Measurements from ENCODE around the gene SYTL2. TPM values are rescaled to one million over a fixed set of nuclear protein-coding genes. Genes with fewer than 3 reads are reported as not detected.

SYTL2 gene
- total and polyA plus RNA-seq, 4 donors: 24.0 to 34.7 (median 26.5) TPM

GRCh38 chr11:85709941-85710702, 100.8 kb downstream of the SYTL2 start:
- no peak overlapping the region for H3K4me3 ChIP-seq (ENCODE audit: low read depth, low read length)
- DNase-seq (ENCODE audit: low read depth in 4 of 6, low spot score in 6 of 6): peak in 1 of 6 donors; percentile 25
- no peaks in the 10 kb centered on the region for H3K36me3 ChIP-seq (ENCODE audit: control insufficient read depth, insufficient read depth, low read length)
- no peaks in the 10 kb centered on the region for H3K4me1 ChIP-seq (ENCODE audit: control insufficient read depth, insufficient read depth, low read length)
- WGBS (ENCODE audit: insufficient coverage): no CpG with 5 or more reads among the region's 5 CpGs
- H3K9me3 ChIP-seq (ENCODE audit: control insufficient read depth, insufficient read depth, low read length): no peaks in the 10 kb centered on the region
- H3K27me3 ChIP-seq (ENCODE audit: control insufficient read depth, insufficient read depth, low read length): no peaks in the 10 kb centered on the region
- H3K27ac ChIP-seq (ENCODE audit: low read depth, low read length): no peak overlapping the region

GRCh38 chr11:85705800-85706199, 105.1 kb downstream of the SYTL2 start:
- Histone ChIP-seq H3K9me3 (ENCODE audit: control insufficient read depth, insufficient read depth, low read length) (no peaks in the 10 kb centered on the region), H3K4me1 (ENCODE audit: control insufficient read depth, insufficient read depth, low read length) (no peaks in the 10 kb centered on the region), H3K27me3 (ENCODE audit: control insufficient read depth, insufficient read depth, low read length) (no peaks in the 10 kb centered on the region), H3K36me3 (ENCODE audit: control insufficient read depth, insufficient read depth, low read length) (no peaks in the 10 kb centered on the region), H3K27ac (ENCODE audit: low read depth, low read length) (no peak overlapping the region), H3K4me3 (ENCODE audit: low read depth, low read length) (no peak overlapping the region)
- DNase-seq (ENCODE audit: low read depth in 4 of 6, low spot score in 6 of 6): no peak

GRCh38 chr11:85704967-85705366, 106.0 kb downstream of the SYTL2 start:
- DNase-seq (ENCODE audit: low read depth in 4 of 6, low spot score in 6 of 6): no peak
- H3K4me1 ChIP-seq (ENCODE audit: control insufficient read depth, insufficient read depth, low read length): no peaks in the 10 kb centered on the region
- no peak overlapping the region for H3K27ac ChIP-seq (ENCODE audit: low read depth, low read length)
- no peaks in the 10 kb centered on the region for H3K36me3 ChIP-seq (ENCODE audit: control insufficient read depth, insufficient read depth, low read length)
- H3K9me3 ChIP-seq (ENCODE audit: control insufficient read depth, insufficient read depth, low read length): no peaks in the 10 kb centered on the region
- no peak overlapping the region for H3K4me3 ChIP-seq (ENCODE audit: low read depth, low read length)
- no CpG with 5 or more reads among the region's 3 CpGs for WGBS (ENCODE audit: insufficient coverage)
- H3K27me3 ChIP-seq (ENCODE audit: control insufficient read depth, insufficient read depth, low read length): no peaks in the 10 kb centered on the region

- Histone ChIP-seq H3K4me3 (ENCODE audit: low read depth, low read length) (no peak overlapping the region), H3K27ac (ENCODE audit: low read depth, low read length) (no peak overlapping the region), H3K27me3 (ENCODE audit: control insufficient read depth, insufficient read depth, low read length) (no peaks in the 10 kb centered on the region), H3K4me1 (ENCODE audit: control insufficient read depth, insufficient read depth, low read length) (no peaks in the 10 kb centered on the region), H3K9me3 (ENCODE audit: control insufficient read depth, insufficient read depth, low read length) (no peaks in the 10 kb centered on the region), H3K36me3 (ENCODE audit: control insufficient read depth, insufficient read depth, low read length) (no peaks in the 10 kb centered on the region)
- no peak for DNase-seq (ENCODE audit: low read depth in 4 of 6, low spot score in 6 of 6)
- no CpG with 5 or more reads among the region's 2 CpGs for WGBS (ENCODE audit: insufficient coverage)
These were observed 110.8 kb downstream of the SYTL2 start for GRCh38 chr11:85699957-85700741.

GRCh38 chr11:85698195-85698594, 112.7 kb downstream of the SYTL2 start:
- Histone ChIP-seq H3K27ac (ENCODE audit: low read depth, low read length) (no peak overlapping the region), H3K4me1 (ENCODE audit: control insufficient read depth, insufficient read depth, low read length) (no peaks in the 10 kb centered on the region), H3K27me3 (ENCODE audit: control insufficient read depth, insufficient read depth, low read length) (no peaks in the 10 kb centered on the region), H3K4me3 (ENCODE audit: low read depth, low read length) (no peak overlapping the region), H3K9me3 (ENCODE audit: control insufficient read depth, insufficient read depth, low read length) (no peaks in the 10 kb centered on the region), H3K36me3 (ENCODE audit: control insufficient read depth, insufficient read depth, low read length) (no peaks in the 10 kb centered on the region)
- DNase-seq (ENCODE audit: low read depth in 4 of 6, low spot score in 6 of 6): no peak
- WGBS (ENCODE audit: insufficient coverage): no CpG with 5 or more reads among the region's 1 CpG

- WGBS (ENCODE audit: insufficient coverage): no CpG with 5 or more reads among the region's 2 CpGs
- no peaks in the 10 kb centered on the region for H3K27me3 ChIP-seq (ENCODE audit: control insufficient read depth, insufficient read depth, low read length)
- no peak overlapping the region for H3K4me3 ChIP-seq (ENCODE audit: low read depth, low read length)
- peaks cover 2% of the 10 kb centered on the region for H3K36me3 ChIP-seq (ENCODE audit: control insufficient read depth, insufficient read depth, low read length)
- H3K9me3 ChIP-seq (ENCODE audit: control insufficient read depth, insufficient read depth, low read length): no peaks in the 10 kb centered on the region
- DNase-seq (ENCODE audit: low read depth in 4 of 6, low spot score in 6 of 6): no peak
- no peak overlapping the region for H3K27ac ChIP-seq (ENCODE audit: low read depth, low read length)
- no peaks in the 10 kb centered on the region for H3K4me1 ChIP-seq (ENCODE audit: control insufficient read depth, insufficient read depth, low read length)
These were observed 113.2 kb downstream of the SYTL2 start for GRCh38 chr11:85697747-85698146.

GRCh38 chr11:85695546-85695945, 115.4 kb downstream of the SYTL2 start:
- Histone ChIP-seq H3K27me3 (ENCODE audit: control insufficient read depth, insufficient read depth, low read length) (no peaks in the 10 kb centered on the region), H3K36me3 (ENCODE audit: control insufficient read depth, insufficient read depth, low read length) (peaks cover 4% of the 10 kb centered on the region), H3K4me1 (ENCODE audit: control insufficient read depth, insufficient read depth, low read length) (no peaks in the 10 kb centered on the region), H3K27ac (ENCODE audit: low read depth, low read length) (no peak overlapping the region), H3K9me3 (ENCODE audit: control insufficient read depth, insufficient read depth, low read length) (no peaks in the 10 kb centered on the region), H3K4me3 (ENCODE audit: low read depth, low read length) (no peak overlapping the region)
- no peak for DNase-seq (ENCODE audit: low read depth in 4 of 6, low spot score in 6 of 6)

- H3K4me3 ChIP-seq (ENCODE audit: low read depth, low read length): no peak overlapping the region
- H3K27ac ChIP-seq (ENCODE audit: low read depth, low read length): no peak overlapping the region
- H3K27me3 ChIP-seq (ENCODE audit: control insufficient read depth, insufficient read depth, low read length): no peaks in the 10 kb centered on the region
- peak in 2 of 6 donors; percentile 62 to 86 for DNase-seq (ENCODE audit: low read depth in 4 of 6, low spot score in 6 of 6)
- H3K36me3 ChIP-seq (ENCODE audit: control insufficient read depth, insufficient read depth, low read length): peaks cover 4% of the 10 kb centered on the region
- H3K9me3 ChIP-seq (ENCODE audit: control insufficient read depth, insufficient read depth, low read length): no peaks in the 10 kb centered on the region
- no peaks in the 10 kb centered on the region for H3K4me1 ChIP-seq (ENCODE audit: control insufficient read depth, insufficient read depth, low read length)
- WGBS (ENCODE audit: insufficient coverage): no CpG with 5 or more reads among the region's 1 CpG
These were observed 116.5 kb downstream of the SYTL2 start for GRCh38 chr11:85694385-85694980.

- H3K9me3 ChIP-seq (ENCODE audit: control insufficient read depth, insufficient read depth, low read length): no peaks in the 10 kb centered on the region
- WGBS (ENCODE audit: insufficient coverage): 43% methylated on average over 11 of the region's 13 CpGs
- H3K4me1 ChIP-seq (ENCODE audit: control insufficient read depth, insufficient read depth, low read length): peaks cover 11% of the 10 kb centered on the region
- no peaks in the 10 kb centered on the region for H3K27me3 ChIP-seq (ENCODE audit: control insufficient read depth, insufficient read depth, low read length)
- H3K36me3 ChIP-seq (ENCODE audit: control insufficient read depth, insufficient read depth, low read length): no peaks in the 10 kb centered on the region
- H3K27ac ChIP-seq (ENCODE audit: low read depth, low read length): peak within 1 kb of the TSS; percentile 73
- peak in 4 of 6 donors; percentile 51 to 90 (median 70) for DNase-seq (ENCODE audit: low read depth in 4 of 6, low spot score in 6 of 6)
- peak within 1 kb of the TSS; percentile 28 for H3K4me3 ChIP-seq (ENCODE audit: low read depth, low read length)
These were observed 125.0 kb downstream of the SYTL2 start, which contains the start of gene CCDC89 for GRCh38 chr11:85685820-85686459. Gene CCDC89 (minus strand): TSS chr11:85686195. CDS start chr11:85686130, 65 bp downstream.

Measured in spinal cord (tissue), 10 donors.